Peyer's patch (tissue), 4 donors: ENCODE results near the gene RTN4IP1. TPM values are rescaled to one million over a fixed set of nuclear protein-coding genes. Genes with fewer than 3 reads are reported as not detected.
"Not testable (repeated sequence)": the region's sequence is repeated elsewhere in the genome, so short reads cannot be mapped to it uniquely, and the experiment has no call there.

ENCODE experiments used
- DNase-seq, 3 donors: peaks; one replicate each; pipeline ENCODE4 v3.0.0-alpha.2; 2017 to 2019
- H3K27ac ChIP-seq, 4 donors: fragments of 200-600 bp; sonication (generic); one replicate each; pipeline ENCODE4 v1.5.1; 2016 to 2019
- H3K27me3 ChIP-seq, 2 donors: fragments of 200-600 bp; sonication (generic); one replicate each; pipeline ENCODE4 v1.5.1; 2019
- H3K36me3 ChIP-seq, 3 donors: fragments of 200-600 bp; sonication (generic); one replicate each; pipeline ENCODE4 v1.5.1; 2016 to 2019
- H3K4me1 ChIP-seq, 4 donors: fragments of 200-600 bp; sonication (generic); one replicate each; pipeline ENCODE4 v1.5.1; 2016 to 2019
- H3K4me3 ChIP-seq, 4 donors: fragments of 200-600 bp; sonication (generic); 1 replicate in 3 of 4; 2 replicates in 1 of 4; pipeline ENCODE4 v1.5.1; 2016 to 2019; ENCODE audit warnings: mild to moderate bottlenecking in 1 of 4
- H3K9me3 ChIP-seq, 4 donors: fragments of 200-600 bp; sonication (generic); one replicate each; pipeline ENCODE4 v1.5.1; 2016 to 2019; ENCODE audit warnings: mild to moderate bottlenecking in 1 of 4
- POLR2A ChIP-seq, 2 donors: fragments of 450-650 bp; IDR thresholded peaks; one replicate each; pipeline ENCODE4 v1.5.1; 2017; ENCODE audit warnings: antibody characterized with exemption in 2 of 2, mild to moderate bottlenecking in 2 of 2, moderate library complexity in 2 of 2
- total RNA-seq, 4 donors: library from RNA; depleted of rRNA; stranded (reverse); fragments of >200 nt; gene quantifications; one replicate each; pipeline ENCODE4 v1.1.0, GENCODE V29; 2016
- TF ChIP-seq, protein P1 (sequence below), 6 experiments: fragments of 450-650 bp in 4 of 6; fragments of 200-600 bp in 2 of 6; sonication (generic) in 1 of 6; IDR thresholded peaks; one replicate each; pipeline ENCODE4 v1.5.1; 2017 to 2019; ENCODE audit warnings: antibody characterized with exemption in 6 of 6, mild to moderate bottlenecking in 3 of 6, moderate library complexity in 1 of 6

The RTN4IP1 gene
- total RNA-seq, 4 donors from 2014 or later: 4.1 to 6.3 (median 5.1) TPM

DNA sequence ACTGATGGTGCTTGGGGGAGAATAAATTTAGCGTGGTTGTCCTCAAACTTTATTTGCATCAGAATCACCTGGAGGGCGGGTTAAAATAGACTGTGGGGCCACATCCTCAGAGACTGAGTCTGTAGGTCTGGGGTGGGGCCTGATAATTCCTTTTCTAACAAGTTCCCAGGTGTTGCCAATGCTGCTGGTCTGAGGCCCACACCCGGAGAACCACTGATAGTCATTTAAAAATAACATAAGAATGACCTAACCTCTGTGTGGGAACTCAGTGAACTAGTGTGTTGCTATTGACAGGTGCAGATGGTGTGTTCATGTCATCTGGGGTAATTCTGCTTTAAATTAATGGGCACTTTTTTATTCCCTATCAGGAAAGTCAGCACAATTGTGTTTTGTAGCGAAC lies 64.8 kb downstream of the RTN4IP1 start:
- H3K27me3 ChIP-seq: no peaks in the 10 kb centered on the region
- no peak overlapping the region for H3K27ac ChIP-seq
- H3K4me1 ChIP-seq: no peaks in the 10 kb centered on the region
- peaks cover 0 to 54% (median 0%) of the 10 kb centered on the region in 3 donors for H3K36me3 ChIP-seq
- H3K4me3 ChIP-seq: no peak overlapping the region
- H3K9me3 ChIP-seq: no peaks in the 10 kb centered on the region
- no peak for TF ChIP-seq POLR2A (IDR thresholded peaks at IDR 0.05)
- TF ChIP-seq, protein P1, sequence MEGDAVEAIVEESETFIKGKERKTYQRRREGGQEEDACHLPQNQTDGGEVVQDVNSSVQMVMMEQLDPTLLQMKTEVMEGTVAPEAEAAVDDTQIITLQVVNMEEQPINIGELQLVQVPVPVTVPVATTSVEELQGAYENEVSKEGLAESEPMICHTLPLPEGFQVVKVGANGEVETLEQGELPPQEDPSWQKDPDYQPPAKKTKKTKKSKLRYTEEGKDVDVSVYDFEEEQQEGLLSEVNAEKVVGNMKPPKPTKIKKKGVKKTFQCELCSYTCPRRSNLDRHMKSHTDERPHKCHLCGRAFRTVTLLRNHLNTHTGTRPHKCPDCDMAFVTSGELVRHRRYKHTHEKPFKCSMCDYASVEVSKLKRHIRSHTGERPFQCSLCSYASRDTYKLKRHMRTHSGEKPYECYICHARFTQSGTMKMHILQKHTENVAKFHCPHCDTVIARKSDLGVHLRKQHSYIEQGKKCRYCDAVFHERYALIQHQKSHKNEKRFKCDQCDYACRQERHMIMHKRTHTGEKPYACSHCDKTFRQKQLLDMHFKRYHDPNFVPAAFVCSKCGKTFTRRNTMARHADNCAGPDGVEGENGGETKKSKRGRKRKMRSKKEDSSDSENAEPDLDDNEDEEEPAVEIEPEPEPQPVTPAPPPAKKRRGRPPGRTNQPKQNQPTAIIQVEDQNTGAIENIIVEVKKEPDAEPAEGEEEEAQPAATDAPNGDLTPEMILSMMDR (IDR thresholded peaks at IDR 0.05): no peak
- DNase-seq: no peak

DNA sequence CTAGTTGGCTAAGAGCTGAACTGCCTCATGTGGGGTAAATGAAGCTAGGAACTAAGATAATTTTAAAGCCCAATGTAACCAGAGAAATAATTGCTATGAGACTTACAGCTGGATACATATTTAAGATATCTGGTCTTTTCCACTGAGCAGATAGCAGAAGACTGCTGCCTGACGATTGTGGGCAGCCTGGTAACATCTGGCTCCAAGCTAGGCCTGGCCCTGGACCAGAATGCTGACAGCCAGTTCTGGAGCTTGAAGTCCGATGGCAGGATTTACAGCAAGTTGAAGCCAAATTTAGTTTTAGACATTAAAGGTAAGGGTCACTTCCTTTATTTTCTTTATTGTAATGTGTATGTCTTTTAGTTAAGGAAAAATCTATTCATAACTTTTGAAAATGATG lies 65.7 kb downstream of the RTN4IP1 start:
- H3K27ac ChIP-seq: no peak overlapping the region

DNA sequence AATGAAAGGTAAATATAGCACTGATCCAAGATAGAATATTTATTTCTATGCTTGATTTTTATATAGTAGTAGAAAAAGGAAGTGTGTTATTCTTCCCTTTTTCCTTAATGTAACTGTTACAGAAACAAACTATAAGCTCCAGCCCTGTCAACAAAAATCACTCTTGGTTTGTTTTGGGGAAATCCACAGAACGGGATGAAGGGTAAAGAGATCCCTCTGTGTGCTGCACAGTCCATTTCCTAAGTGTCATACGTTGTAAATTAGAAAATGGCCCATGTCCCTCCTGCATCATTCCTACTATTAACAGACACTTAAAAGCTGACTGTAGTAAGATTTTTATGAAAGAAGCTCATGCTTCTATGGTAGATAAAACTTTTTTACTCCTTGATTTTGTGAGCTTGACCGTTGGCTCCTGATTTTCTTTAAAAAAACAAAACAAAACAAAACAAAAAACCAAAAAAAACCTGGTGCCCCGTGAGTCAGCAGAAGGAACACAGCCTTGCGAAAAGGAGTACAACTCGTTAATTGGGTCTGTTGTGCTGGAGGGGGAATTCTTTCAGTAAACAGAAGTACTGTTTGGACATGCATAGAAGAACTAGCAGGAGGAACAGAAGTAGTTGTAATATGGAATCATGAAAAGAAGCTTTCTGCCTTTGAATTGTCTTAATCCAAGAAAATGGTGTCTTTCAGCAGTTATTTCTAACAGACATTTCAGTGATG lies 67.5 kb downstream of the RTN4IP1 start:
- H3K9me3 ChIP-seq: no peaks in the 10 kb centered on the region
- no peak overlapping the region for H3K27ac ChIP-seq
- TF ChIP-seq POLR2A (IDR thresholded peaks at IDR 0.05): no peak
- TF ChIP-seq, protein P1 (IDR thresholded peaks at IDR 0.05): no peak
- no peak for DNase-seq
- peaks cover 0 to 50% (median 0%) of the 10 kb centered on the region in 3 donors for H3K36me3 ChIP-seq
- no peaks in the 10 kb centered on the region for H3K4me1 ChIP-seq
- no peak overlapping the region for H3K4me3 ChIP-seq
- no peaks in the 10 kb centered on the region for H3K27me3 ChIP-seq

More for the DNA sequence above, 65.7 kb downstream of the RTN4IP1 start:
- DNase-seq: no peak
- TF ChIP-seq, protein P1 (IDR thresholded peaks at IDR 0.05): no peak
- no peak for TF ChIP-seq POLR2A (IDR thresholded peaks at IDR 0.05)
- Histone ChIP-seq H3K4me1 (no peaks in the 10 kb centered on the region), H3K9me3 (no peaks in the 10 kb centered on the region), H3K27me3 (no peaks in the 10 kb centered on the region), H3K36me3 (peaks cover 0 to 56% (median 0%) of the 10 kb centered on the region in 3 donors), H3K4me3 (no peak overlapping the region)

DNA sequence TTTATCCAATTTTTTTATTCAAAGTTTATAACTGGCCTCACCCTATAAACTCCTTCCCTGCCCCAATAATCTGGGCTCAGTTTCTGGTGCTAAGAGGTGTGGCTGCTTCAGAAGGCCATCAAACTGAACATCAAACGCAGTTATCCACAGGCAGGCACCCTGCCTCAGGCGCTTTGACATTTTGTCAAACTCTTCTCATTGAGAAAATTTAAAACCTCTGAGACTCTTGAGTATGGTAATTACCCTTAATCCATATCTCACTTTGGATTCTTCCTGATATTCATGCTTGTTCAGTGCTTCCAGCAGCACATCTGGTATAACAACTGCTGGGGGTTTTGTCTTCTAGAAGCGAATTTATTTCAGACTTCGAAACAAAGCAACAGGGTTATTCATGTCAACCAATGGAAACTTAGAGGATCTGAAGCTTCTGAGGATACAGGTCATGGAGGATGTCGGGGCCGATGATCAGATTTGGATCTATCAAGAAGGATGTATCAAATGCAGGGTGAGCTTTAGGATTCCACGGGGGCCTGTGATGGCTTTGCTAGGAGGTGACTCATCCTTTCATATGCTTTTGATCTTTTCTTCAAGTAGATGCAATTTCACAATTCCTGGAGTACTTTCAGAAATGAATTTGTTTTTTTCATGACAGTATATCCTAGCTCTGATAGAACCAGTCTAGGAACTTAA lies 68.2 kb downstream of the RTN4IP1 start:
- Histone ChIP-seq H3K27me3 (no peaks in the 10 kb centered on the region), H3K4me3 (no peak overlapping the region), H3K9me3 (no peaks in the 10 kb centered on the region), H3K36me3 (peaks cover 0 to 52% (median 0%) of the 10 kb centered on the region in 3 donors), H3K4me1 (no peaks in the 10 kb centered on the region), H3K27ac (no peak overlapping the region)
- no peak for DNase-seq
- TF ChIP-seq POLR2A (IDR thresholded peaks at IDR 0.05): no peak
- TF ChIP-seq, protein P1 (IDR thresholded peaks at IDR 0.05): no peak

DNA sequence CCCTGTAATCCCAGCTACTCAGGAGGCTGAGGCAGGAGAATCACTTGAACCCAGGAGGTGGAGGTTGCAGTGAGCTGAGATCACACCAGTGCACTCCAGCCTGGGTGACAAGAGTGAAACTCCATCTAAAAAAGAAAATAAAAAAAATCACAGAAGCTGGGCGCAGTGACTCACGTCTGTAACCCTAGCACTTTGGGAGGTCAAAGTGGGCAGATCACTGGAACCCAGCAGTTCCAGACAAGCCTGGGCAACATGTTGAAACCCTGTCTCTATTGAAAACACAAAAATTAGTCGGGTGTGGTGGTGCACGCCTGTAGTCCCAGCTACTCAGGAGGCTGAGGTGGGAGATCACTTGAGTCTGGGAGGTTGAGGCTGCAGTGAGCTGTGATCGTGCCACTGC lies 69.6 kb downstream of the RTN4IP1 start:
- H3K27me3 ChIP-seq, H3K9me3 ChIP-seq, H3K27ac ChIP-seq, DNase-seq, H3K4me3 ChIP-seq, H3K4me1 ChIP-seq: not testable (repeated sequence)
- H3K36me3 ChIP-seq: peaks cover 0 to 58% (median 0%) of the 10 kb centered on the region in 3 donors

DNA sequence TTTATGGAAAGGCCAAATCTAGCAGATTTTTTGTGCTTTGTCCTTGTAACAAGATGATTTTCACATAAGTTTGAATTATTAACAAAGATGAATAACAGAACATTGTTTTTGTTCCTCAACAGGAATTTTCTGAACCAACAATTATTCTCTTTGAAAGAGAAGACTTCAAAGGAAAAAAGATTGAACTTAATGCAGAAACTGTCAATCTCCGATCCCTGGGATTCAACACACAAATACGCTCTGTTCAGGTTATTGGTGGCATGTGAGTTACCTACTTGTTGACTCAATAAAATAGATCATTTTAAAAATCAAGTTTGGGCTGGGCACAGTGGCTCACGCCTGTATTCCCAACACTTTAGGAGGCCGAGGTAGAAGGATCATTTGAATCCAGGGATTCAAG lies 70.9 kb downstream of the RTN4IP1 start:
- TF ChIP-seq, protein P1 (IDR thresholded peaks at IDR 0.05): no peak
- no peak for DNase-seq
- H3K36me3 ChIP-seq: peaks cover 0 to 58% (median 0%) of the 10 kb centered on the region in 3 donors

More for the DNA sequence above, 70.9 kb downstream of the RTN4IP1 start:
- H3K4me1 ChIP-seq: no peaks in the 10 kb centered on the region
- no peaks in the 10 kb centered on the region for H3K27me3 ChIP-seq
- H3K4me3 ChIP-seq: no peak overlapping the region
- H3K27ac ChIP-seq: no peak overlapping the region
- H3K9me3 ChIP-seq: no peaks in the 10 kb centered on the region
